GM19395 (cell line): ENCODE data around the gene ZNF3.

Experiments used
- ATAC-seq: cut with Tn5 transposase; IDR thresholded peaks from one replicate; pipeline ENCODE4 v1.9.1; 2021; ENCODE audit warnings: mild to moderate bottlenecking, moderate library complexity; ENCODE audit not compliant: unreplicated experiment

ZNF3 gene

DNA sequence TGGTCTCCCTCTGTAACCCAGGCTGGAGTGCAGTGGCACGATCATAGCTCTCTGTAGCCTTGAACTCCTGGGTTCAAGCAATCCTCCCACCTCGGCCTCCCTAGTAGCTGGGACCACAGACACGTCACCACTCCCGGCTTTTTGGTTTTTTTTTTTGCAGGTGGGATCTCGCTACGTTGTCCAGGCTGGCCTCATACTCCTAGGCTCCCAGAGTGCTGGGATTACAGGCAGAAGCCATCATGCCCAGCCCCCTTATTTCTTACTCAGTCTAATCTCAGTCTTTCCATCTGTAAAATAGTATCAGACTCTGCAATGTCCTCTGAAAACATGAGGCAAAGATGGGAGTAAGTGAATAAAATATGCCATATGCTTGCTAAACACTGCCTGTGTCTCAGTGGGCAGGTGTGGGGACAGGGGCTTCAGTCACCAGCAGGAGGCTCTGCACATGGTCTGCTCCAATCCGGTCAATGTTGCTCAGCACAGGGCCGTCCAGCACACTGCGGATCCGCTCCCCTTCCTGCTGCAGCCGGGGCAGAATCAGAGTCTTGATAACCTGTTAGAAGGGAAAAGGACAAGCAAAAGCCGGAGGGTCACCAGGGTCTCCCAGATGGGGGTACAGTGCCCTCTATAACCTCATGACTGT, 28.1 kb upstream of the ZNF3 start:
- ATAC-seq: no peak

DNA sequence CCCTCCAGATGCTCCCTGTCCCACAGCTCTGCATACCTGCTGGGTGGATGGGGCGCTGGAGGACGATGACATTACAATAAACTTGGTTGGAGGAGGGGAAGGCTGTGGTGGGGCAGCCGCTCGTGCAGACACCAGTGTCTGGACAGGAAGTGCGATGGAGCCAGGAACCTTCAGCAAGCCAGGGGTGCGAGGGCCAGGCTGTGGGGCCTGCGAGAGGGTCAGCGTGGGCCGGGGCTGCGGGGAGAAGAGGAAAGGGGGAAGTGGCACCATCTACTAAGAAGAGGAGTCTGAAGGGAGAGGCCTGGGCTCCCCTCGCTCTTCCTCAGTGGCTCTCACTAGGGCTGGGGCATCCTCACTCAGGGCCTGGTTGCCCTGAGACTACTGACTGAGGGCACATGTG, 26.4 kb upstream of the ZNF3 start:
- ATAC-seq: no peak

DNA sequence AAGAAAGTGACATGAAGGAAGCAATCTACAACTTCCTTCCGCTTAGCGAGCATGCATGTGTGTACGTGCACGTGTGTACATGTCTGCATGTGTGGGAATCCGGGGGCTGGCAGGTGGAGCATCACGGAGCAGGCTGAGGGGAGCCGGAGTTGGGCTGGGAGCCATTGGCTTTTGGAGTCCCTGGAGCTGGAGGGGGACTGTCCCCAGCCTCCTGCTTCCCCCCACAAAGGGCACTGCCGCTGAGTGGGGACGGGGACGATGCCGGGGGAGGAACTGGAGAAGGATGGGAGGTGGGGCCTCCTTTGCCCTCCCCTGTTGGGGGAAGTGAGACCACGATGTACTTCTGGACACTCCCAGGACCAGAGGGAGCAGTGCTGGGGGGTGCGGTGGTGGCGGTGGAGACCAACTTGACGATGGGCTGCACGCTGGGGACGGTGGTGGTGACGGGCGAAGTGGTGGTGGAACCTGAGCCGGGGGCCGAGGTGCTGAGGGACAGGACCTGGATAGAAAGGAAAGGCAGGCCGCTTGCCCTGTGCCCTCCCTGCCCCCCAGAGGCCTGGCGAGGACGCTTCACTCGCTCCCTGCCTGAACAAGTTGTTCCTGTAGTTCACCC, 25.7 kb upstream of the ZNF3 start:
- no peak for ATAC-seq

DNA sequence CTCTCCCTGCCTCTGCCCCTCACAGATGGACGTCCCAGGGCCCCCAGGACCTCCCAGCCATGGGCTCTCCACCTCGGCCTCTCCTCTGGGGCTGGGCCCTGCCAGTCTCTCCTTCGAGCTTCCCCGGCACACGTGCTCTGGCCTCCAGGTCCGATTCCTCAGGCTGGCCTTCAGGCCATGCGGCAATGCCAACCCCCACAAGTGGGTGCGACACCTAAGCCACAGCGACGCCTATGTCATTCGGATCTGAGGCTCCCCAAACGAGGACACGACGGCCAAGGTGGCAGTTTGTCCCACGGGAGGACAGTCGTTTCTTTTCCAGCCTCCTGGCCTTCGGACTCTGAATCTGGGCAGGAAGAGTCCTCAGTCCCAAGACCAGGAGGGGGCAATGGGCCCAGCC, 25.1 kb upstream of the ZNF3 start:
- no peak for ATAC-seq

DNA sequence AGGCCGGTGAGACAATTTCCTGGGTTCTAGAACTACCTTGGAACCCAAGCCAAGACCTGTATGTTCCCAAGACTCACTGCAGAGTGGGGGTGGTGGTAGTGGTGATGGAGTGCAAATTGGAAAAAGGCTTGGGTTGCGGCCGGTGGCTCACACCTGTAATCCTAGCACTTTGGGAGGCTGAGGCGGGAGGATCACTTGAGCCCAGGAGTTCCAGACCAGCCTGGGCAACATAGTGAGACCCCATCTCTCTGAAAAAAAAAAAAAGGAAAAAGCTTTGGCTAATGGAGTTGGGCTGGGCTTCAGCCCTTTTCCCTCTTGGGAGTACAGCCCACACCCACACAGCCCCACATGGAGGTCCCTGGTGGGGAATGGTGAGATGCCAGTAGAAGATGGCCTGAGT, 24.0 kb upstream of the ZNF3 start:
- ATAC-seq: no peak

DNA sequence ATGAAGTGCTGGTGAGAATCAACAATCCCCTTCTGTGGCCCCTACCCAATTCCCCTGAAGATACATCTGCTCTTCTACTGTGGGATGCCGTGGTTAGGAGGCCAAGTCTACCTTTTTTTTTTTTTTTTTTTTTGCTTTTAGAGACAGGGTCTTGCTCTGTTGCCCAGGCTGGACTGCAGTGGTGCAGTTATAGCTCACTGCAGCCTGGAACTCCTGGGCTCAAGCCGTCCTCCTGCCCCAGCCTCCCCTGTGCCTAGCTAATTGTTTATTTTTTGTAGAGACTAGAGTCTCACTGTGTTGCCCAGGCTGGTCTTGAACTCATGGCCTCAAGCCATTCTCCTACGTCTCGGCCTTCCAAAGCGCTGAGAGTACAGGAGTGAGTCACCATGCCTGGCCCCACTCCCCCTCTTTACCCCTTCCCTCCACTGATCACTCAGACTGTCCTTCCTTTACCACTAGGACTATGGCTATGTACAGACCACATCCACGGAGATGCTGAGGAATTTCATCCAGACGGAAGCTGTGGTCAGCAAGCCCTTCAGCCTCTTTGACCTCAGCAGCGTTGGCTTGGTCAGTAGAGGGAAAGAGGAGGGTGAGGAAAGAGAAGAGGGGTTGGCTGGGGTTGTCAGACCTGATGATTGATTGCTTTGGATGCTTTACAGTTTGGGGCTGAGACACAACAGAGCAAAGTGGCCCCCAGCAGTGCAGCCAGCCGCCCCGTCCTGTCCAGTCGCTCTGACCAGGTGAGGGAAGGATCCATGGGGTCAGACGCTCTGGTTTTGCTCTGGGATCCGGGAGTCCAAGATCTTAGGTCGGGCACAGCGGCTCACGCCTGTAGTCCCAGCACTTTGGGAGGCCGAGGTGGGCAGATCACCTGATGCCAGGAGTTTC, 21.7 kb upstream of the ZNF3 start:
- no peak for ATAC-seq

DNA sequence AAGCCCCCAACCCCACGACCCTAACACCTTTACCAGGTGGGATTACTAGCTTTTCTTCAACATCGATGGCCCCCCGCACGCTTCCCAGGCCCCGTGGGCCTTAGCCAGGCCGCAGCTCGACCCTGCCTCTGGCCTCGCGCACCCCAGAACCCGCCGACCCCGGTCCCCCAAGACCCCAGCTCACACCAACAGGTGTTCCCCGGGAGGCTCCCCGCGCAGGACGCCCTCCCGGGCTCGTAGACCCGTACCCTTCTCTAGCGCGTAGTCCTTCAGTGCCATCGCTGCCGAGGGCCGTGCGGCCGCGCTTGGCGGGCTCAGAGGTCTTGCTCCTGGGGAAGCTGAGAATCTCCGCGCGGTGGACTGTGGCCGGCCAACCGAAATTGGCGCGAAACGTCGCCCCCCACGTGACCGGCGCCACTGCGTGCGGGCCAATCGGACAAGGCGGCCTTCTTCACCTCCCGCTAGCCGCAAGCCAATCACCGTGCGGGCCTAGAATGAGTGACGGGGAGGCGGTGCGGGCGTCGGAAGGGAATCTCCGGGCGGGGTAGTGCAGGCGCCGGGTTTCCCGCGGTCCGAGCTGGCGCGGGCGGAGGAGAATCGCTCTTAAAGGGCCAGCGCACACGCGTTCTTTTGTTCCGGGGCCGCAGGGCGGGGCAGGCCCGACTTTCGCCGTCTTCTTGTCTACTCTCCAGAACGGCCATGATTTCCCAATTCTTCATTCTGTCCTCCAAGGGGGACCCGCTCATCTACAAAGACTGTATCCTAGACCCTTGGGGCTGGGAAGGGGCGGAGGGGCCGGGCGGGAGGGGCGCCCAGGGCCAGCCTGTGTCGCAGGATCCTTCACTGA, 19.7 kb upstream of the ZNF3 start, which contains the start of the genes AP4M1 and MCM7:
Gene AP4M1 (plus strand): TSS at position 628 of the 847 bp plus-strand sequence. CDS start 72 bp downstream, at position 700.
Gene MCM7 (minus strand): TSS at position 382 of the 847 bp plus-strand sequence. CDS start 103 bp downstream, at position 279.
- peak; percentile 88 for ATAC-seq

DNA sequence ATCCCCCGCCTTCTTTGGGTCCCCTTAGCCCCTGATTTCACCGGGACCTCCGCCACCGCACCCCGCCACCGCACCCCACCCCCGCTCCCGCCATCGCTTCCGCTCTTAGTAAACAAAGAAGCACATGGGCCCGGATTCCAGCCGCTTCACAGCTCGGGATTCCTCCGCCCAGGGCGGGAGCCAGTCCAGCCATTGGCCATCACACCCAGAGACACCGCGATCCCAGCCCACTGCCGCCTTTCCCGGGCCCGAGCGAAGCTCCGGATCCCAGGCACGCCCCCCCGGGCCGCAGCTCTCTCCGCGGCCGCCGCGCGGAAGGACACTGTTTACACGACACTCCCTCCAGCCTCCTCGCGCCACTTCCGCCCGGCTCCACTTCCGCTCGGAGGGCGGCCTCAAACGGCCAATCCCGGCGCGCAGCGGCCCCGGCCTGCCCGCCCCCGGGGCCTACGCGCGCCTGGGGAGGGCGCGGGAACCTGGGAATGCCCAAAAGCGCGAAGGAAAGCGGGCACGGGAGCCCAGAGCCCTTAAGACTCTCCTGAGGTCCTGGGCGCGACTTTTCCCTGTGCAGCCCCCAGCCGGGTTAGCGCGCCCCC, 19.0 kb upstream of the ZNF3 start:
- ATAC-seq: peak; percentile 70

DNA sequence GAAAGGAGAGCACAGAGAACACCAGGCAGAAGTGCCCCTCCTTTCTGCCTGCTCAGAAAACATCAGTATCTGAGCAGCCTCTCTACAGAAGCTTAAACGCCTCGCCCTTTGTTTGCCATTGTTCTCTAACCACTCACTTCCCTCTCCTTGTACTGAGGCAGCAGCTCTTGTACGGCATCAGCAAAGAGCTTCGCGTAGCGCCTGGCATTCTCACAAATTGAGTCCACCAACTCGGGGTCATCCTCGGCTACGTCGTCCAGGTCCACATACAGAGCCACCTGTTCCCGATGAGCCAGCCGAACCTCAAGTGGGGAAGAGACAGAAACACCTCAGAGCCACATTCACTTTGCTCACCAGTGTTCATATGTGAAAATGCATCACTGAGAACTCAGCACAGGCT, 17.9 kb upstream of the ZNF3 start:
- ATAC-seq: no peak

DNA sequence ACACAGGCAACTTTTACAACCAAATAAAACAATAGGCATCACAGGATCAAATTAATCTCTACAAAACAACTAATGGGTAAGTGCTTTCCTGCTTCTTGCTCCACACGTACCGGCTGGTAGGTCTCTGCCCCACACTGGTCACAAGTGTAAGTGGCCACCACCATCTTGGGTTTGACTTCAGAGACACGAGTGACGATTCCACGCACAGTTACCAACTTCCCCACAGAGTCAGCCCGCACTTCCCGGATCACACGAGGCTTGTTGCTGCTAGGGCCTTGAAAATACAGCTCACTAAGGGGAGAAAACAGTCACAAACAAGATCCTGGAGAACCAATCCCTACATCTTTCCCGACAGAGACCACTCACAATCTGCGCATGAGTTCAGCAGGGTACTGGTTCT, 17.4 kb upstream of the ZNF3 start:
- no peak for ATAC-seq

DNA sequence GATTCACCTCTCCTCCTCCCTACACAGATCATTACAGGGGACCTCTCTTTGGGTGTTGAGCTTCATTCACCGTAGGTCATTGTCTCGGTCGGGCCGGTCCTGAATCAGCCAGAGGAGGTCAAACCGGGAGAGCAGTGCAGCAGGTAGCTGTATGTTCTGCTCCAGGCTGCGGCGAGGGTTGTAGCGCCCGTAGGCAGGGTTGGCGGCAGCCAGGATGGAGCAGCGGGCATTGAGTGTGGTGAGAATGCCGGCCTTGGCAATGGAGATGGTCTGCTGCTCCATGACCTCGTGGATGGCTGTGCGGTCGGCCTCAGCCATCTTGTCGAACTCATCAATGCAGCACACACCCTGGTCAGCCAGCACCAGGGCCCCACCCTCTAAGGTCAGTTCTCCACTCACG, 14.2 kb upstream of the ZNF3 start:
- ATAC-seq: no peak

DNA sequence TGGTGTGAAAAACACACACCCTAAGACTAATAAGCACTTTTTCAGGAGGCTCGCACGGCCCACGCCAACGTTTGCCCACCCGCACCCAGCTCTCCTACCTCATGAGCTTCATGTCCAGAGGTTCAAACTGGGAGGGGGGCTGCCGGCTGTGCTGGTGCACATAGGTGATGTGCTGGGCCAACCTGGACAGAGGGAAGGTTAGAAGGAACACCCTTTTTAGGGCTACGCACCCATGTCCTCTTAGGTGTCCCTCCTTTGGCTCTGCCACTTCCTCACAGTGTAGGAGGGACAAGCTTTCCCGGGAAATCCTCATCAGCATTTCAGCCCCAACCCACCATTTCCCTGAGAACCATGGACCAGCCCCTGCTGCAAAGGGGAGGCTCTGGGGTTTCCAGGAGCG, 13.8 kb upstream of the ZNF3 start:
- no peak for ATAC-seq

DNA sequence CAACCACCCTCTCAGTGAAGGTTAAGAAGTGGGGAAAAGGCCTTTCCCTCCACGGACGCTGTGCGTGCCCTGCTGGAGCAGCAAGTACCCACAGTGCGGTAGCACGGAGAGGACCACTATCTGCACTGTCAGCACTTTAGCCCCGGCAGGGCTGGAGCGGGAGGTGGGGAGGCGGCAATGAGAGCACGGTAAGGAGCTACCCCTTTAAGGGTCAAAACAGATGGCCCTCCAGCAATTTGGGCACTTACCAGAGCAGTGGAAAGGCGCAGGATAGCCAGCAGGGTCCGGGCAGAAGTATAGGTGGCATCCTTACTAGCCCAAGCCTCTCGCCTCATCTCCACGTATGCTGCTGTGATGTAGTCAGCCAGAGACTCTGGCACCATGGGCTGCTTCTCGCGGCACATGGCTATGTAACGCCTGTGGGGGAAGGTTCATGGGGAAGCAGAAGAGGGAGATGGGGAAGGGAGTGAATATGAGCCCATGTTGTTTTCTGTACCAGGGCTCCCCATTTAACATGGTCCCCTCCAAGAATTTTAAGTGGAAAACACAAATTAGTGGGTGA, 12.5 kb upstream of the ZNF3 start:
- ATAC-seq: no peak

DNA sequence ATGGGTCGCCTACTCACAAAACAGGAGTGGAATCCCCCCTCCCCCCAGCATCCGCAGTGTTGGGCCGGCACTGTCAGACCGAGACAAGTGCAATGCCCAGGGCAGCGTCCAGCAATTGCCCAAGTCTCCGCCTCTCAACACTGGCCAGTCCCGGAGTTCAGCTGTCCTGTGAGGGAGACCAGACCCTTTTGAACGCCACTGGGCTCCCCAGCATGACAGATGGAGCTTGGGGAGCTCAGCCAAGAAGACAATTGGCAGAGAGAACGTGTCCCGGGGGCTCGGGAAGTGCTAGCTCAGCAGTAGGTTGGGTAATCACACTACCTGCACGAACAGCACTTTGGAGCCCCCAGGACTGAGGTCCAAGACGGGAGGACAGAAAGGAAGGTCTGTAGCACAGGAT, 12.0 kb upstream of the ZNF3 start:
- no peak for ATAC-seq

DNA sequence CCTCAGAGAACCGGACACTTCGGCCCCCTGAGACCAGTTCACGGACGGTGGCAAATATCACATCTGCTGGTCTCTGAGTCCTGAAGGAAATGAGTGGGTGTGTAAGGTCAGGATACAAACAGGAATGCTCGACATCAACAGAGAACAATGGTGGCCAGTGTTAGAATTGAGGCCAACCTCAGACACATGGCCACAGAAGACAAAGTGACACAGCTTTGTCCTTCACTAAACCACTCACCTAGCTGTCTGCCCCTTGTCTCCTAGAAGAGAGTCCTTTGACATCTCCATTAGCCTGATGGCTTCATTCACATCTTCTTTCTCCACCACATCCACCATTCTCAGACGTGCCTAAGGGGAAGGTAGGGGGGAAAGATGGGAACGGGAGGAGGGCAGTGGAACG, 11.5 kb upstream of the ZNF3 start:
- no peak for ATAC-seq

DNA sequence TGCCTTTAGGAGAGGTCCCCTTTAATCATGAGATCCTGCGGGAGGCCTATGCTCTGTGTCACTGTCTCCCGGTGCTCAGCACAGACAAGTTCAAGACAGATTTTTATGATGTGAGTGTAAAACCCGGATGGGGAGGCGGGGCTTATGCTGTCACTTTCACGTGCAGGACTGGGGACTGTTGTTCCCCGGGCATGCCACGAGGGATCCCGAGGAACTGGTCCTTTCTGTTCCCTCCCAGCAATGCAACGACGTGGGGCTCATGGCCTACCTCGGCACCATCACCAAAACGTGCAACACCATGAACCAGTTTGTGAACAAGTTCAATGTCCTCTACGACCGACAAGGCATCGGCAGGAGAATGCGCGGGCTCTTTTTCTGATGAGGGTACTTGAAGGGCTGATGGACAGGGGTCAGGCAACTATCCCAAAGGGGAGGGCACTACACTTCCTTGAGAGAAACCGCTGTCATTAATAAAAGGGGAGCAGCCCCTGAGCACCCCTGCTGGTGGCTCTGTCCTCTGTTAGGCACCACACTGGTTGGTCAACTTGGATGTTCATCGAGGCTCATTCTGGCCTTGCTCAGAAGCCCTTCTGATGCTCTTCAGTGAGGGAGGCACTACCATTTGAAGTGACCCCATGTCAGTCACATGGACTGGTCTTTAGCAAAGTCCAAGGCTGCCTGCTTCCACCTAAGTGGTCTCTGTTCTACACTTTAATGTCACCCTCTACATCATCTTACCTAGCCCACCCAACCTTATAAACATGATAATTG, 10.1 kb upstream of the ZNF3 start:
- ATAC-seq: no peak

DNA sequence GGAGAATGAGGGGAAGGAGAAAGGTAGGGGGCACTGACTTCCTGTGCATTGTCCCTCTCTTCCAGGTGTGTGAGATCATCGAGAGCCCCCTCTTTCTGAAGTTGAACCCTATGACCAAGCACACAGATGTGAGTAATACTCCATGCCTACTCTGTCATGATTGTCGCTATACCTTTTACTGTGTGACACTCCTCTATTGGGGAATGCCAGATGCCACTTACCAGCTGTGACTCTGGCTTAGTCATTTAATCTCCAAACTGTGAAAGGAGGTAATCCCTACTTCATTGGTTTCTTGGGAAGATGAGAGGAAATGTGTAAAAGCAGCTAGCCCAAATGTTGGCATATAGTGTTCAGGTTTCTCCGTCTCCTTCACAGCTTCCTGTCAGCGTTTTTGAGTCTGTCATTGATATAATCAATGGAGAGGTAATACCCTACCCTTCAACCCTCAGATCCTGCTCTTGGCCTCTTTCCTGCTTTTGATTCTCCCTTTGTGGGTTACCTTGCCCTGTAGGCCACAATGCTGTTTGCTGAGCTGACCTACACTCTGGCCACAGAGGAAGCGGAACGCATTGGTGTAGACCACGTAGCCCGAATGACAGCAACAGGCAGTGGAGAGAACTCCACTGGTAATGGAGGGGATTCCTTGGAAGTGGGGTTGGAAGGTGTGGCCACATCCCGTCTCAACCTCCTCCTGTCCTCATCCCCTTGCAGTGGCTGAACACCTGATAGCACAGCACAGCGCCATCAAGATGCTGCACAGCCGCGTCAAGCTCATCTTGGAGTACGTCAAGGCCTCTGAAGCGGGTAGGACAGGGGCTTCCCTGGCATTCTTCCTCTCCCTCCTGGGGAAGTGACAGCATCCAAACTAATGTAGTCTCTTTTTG, 9.2 kb upstream of the ZNF3 start:
- no peak for ATAC-seq

DNA sequence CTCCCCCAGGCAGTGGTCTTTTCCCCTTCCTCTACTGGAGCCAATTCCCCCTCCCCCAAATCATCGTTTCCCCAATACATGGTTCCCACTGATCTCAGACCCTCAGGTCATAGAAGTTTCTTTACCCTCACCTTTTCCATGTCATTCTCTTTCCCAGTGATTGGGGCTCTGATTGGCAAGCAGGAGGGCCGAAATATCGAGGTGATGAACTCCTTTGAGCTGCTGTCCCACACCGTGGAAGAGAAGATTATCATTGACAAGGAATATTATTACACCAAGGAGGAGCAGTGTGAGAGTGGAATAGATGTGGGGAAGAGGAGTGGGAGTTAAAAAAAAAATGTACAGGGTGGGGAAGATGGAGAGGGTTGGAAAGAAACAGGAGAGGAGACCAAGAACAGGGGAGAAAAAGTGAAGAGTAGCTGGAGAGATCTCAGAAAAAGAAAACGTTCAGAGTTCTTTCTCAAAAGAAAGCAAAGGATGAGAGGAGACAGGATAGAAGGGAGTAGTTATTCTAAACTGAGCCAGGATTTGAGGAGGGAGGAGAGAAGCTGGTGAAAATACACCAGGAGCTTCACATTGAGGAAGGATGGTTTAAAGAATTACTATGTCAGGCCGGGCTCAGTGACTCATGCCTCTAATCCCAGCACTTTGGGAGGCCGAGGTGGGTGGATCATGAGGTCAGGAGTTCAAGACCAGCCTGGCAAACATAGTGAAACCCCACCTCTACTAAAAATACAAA, 8.1 kb upstream of the ZNF3 start:
- no peak for ATAC-seq
